Muscle of arm (tissue), 12 donors: Measurements from ENCODE around the gene PIP5K1A. TPM values are rescaled to one million over a fixed set of nuclear protein-coding genes. Genes with fewer than 3 reads are reported as not detected.
"Not testable (repeated sequence)": the region's sequence is repeated elsewhere in the genome, so short reads cannot be mapped to it uniquely, and the experiment has no call there.

Source experiments
- DNase-seq: peaks from one replicate; pipeline ENCODE4 v3.0.0-alpha.2; 2013
- polyA plus RNA-seq, 12 donors: library from polyadenylated mRNA; unstranded; fragments of 120-200 nt; gene quantifications; one replicate each; pipeline ENCODE4 v1.2.1, GENCODE V29; 2013; ENCODE audit not compliant: insufficient read length in 12 of 12

PIP5K1A gene
- polyA plus RNA-seq, 12 donors, result 31.0 to 72.1 (median 45.1) TPM; not detected in 1

GRCh38 chr1:151188667-151189066, 9.7 kb upstream of the PIP5K1A start:
- not testable (repeated sequence) for DNase-seq

- peak; percentile 88 for DNase-seq
These were observed 8.5 kb upstream of the PIP5K1A start, which contains the start of gene VPS72 for GRCh38 chr1:151189637-151190445. Gene VPS72, minus strand, starts transcription at chr1:151190197. Its CDS starts 76 bp downstream, at chr1:151190121.

- DNase-seq, result no peak
These were observed 6.3 kb upstream of the PIP5K1A start for GRCh38 chr1:151192047-151192446.

GRCh38 chr1:151193304-151193703, 5.0 kb upstream of the PIP5K1A start:
- DNase-seq, result no peak

- DNase-seq, result no peak
These were observed 4.5 kb upstream of the PIP5K1A start for GRCh38 chr1:151193856-151194255.

- not testable (repeated sequence) for DNase-seq
These were observed 3.3 kb upstream of the PIP5K1A start for GRCh38 chr1:151194894-151195594.

- DNase-seq, result peak; percentile 80
These were observed 2.0 kb upstream of the PIP5K1A start for GRCh38 chr1:151196292-151196800.

GRCh38 chr1:151197863-151198253, 494 bp upstream of the PIP5K1A start:
- no peak for DNase-seq

GRCh38 chr1:151199873-151200581, 1.7 kb downstream of the PIP5K1A start:
- peak; percentile 20 for DNase-seq

GRCh38 chr1:151205381-151205965, 7.1 kb downstream of the PIP5K1A start:
- DNase-seq, result not testable (repeated sequence)

- no peak for DNase-seq
These were observed 12.5 kb downstream of the PIP5K1A start for GRCh38 chr1:151210830-151211229.

- no peak for DNase-seq
These were observed 13.8 kb downstream of the PIP5K1A start for GRCh38 chr1:151211972-151212705.

GRCh38 chr1:151213560-151213959, 15.2 kb downstream of the PIP5K1A start:
- DNase-seq, result no peak

- no peak for DNase-seq
These were observed 23.3 kb downstream of the PIP5K1A start for GRCh38 chr1:151221616-151222015.

- no peak for DNase-seq
These were observed 23.8 kb downstream of the PIP5K1A start for GRCh38 chr1:151222130-151222529.

- DNase-seq, result no peak
These were observed 36.9 kb downstream of the PIP5K1A start for GRCh38 chr1:151235235-151235634.

- no peak for DNase-seq
These were observed 39.5 kb downstream of the PIP5K1A start for GRCh38 chr1:151237678-151238466.

GRCh38 chr1:151238467-151238739, 40.1 kb downstream of the PIP5K1A start:
- DNase-seq, result no peak

- no peak for DNase-seq
These were observed 44.1 kb downstream of the PIP5K1A start for GRCh38 chr1:151242442-151242841.

GRCh38 chr1:151243683-151244216, 45.4 kb downstream of the PIP5K1A start:
- no peak for DNase-seq
